COLO668 (cell line): Measurements from ENCODE around the gene DNAJC11.
"Not testable (repeated sequence)": the region's sequence is repeated elsewhere in the genome, so short reads cannot be mapped to it uniquely, and the experiment has no call there.

Source experiments
- DNase-seq: peaks from one replicate; lab custom pipeline; 2025; ENCODE audit not compliant: unreplicated experiment; lab: John Stamatoyannopoulos, UW

DNAJC11 gene

DNA sequence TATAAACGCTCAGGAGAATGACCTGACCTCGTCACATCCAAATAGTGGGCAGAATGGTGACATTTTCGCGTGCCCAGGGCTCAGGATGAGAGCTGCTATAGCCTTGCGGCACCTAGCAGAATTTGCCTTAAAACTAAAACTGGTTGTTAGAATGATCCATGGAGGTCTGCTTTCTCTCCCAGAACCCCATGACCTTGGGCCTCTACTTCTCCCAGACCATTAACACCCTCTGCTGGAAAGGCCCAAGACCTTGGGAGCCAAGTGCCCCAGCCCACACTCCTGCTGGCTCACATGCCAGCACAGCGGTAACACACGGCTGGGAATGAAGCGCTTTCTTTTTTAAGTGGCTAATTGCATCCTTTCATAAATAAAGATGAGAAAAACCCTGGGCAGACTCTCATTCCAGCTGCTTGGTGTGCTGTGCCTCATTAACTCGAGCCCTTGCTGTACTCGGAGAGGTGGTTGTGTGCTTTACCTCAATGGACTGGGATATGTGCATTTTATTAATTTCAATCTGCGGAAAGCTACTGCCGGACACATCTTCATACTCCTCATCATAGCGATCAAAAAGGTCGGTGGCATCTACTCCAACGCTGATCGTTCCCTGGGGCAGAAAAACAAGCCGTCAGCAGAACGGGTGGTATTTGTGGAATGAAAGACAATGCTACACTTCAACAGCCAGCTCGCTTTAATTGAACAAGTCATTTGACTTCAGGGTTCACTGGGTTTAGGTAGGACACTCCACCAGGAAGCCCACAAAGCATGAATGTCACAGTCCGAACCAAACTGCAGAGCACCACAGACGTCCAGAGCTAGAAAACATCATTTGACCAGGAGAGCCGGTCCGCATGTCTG lies 48.0 kb downstream of the DNAJC11 start:
- DNase-seq: no peak

DNA sequence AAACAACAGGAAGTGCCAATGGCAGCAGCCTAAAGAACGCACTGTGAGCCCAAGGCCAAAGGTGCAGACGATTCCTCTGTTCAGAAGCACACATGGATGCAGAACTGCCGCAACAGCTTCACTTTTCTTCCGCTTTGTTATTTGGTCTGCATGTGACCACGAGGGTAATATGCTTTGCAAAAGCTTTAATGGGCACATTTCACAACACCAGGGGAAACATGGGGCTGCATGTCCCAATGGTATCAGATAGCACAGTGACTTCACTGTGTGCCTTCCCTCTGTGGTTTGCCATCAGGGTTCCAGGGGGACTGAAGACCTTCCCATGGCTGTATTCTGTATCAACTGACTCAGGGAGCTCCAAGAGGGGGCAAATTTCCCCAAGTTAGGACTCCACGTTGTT lies 48.6 kb downstream of the DNAJC11 start:
- DNase-seq: no peak

DNA sequence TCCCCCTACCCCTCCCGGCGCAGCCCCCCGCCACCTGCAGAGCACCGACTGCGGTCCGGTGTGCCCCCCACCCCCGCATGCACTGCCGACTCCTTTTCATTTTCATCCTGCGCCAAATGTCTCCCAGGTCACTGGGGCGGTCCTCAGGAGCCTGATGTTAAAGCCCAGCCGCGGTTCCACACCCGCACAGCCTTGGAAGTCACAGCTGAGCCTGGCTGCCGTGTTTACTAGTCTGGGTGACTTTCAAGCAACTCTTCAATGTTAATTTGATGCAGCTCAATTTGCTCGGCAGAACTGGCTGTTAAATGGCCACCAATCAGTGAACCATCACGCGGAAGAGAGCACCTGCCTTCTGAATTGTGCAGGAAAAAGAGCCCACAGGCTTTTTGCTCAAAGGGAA lies 49.7 kb downstream of the DNAJC11 start:
- no peak for DNase-seq

DNA sequence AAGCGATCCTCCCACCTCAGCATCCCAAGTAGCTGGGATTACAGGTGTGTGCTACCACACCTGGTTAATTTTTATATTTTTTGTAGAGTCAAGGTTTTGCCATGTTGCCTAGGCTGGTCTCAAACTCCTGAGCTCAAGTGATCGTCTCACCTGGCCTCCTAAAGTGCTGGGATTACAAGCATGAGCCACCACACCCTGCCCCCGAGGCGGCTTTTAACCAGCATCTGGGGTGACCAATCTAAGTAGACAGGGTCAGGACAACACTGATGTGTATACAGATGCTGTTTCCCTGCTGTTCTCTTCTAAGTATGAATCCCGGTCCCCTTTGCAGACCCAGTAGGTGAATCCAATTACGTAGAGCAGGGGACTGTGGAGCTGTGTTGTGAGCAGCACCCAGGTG lies 53.1 kb downstream of the DNAJC11 start:
- DNase-seq: no peak

GRCh38 chr1:6646499-6647148 lies 55.0 kb downstream of the DNAJC11 start:
- peak; percentile 25 for DNase-seq

GRCh38 chr1:6645018-6645417 lies 56.6 kb downstream of the DNAJC11 start:
- no peak for DNase-seq

DNA sequence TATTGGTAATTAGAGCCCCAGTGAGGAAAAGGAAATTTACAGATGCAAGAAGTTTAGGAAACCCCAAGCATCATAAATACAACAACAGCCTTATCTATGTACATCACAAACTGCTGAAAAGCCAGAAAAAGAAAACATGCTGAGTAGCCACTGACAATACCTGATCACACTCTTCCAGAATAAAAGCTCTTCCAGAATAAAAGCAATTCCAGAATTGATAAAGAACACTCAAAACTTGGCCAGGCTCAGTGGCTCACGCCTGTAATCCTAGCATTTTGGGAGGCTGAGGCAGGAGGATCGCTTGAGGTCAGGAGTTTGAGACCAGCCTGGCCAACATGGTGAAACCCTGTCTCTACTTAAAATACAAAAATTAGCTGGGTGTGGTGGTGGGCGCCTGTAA lies 60.7 kb downstream of the DNAJC11 start:
- DNase-seq: not testable (repeated sequence)

DNA sequence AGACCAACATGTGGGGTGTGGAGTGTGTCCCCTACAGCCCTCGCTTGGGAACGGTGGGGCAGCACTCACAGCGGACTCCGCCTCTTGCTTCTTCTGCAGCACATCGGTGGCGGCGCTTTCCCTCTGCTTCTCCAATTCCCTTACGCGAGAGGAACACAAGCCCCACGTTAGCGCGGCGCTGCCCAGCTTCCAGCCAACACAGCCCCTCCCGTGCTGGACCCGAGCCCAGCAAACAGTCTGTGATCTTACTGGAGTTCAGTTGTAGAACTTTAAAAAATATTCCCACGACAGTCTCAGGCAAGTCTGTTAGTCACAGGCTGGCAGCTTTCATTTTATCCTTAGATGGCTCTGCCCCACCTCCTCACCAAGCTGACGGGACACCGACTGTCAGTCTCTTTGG lies 63.4 kb downstream of the DNAJC11 start:
- no peak for DNase-seq

DNA sequence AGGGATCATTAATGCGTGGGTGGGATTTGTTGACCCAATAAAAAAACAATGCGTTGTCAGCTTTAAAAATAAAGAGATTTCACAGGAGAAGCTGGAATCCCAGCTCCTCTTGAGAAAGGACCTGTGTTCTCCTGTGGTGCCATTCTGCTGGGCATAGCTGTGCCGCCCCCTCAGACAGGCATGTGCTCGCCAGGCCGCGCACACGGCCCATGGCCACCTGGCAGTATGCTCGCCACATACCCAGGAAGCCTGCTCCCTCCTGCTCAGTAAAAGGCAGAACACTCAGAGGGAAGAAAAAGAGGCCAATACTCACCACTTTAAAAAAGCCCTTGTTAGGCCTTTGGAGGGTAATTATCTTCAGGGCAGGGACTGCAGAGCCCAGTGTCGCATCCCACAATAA lies 63.8 kb downstream of the DNAJC11 start:
- DNase-seq: no peak

GRCh38 chr1:6636778-6637177 lies 64.8 kb downstream of the DNAJC11 start:
- not testable (repeated sequence) for DNase-seq

DNA sequence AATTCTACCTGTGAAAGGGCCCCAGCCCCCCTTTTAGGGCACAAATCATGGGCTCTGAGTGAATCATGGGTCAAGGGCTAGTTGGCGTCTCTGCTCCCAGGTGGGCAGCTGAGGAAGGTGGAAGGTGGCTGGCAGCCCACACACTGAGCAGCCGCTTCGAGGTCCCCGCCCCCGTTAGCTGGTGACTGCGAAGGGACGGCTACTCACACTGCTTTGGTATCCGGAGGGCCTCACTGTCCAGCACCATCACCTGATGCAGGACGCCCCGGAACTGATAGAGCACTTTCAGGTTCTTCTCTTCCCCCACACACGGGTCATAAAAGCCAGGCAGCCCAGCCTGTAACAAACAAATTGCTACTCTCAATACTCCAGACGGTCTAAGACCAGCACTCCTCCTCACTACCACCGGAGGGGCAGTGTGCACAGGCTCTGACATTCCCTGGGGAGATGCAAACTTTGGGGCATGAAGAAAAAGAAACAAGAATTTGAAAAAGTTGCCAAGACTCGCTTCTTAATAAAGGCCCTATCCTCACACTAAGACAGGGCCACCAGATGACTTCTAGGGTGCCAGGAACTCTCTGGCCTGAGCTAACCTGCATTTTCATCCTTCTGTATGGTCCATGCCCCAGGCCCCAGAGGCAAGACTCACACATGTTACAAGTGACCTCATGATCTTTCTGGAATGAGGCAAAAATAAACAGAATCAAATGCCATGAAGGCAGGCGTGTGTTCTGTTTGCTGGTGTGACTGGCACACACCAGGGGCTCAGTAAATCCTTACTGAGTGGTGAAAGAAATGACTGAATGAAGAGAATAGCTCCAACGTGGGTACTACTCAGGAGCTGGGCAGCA lies 65.5 kb downstream of the DNAJC11 start:
- DNase-seq: no peak

DNA sequence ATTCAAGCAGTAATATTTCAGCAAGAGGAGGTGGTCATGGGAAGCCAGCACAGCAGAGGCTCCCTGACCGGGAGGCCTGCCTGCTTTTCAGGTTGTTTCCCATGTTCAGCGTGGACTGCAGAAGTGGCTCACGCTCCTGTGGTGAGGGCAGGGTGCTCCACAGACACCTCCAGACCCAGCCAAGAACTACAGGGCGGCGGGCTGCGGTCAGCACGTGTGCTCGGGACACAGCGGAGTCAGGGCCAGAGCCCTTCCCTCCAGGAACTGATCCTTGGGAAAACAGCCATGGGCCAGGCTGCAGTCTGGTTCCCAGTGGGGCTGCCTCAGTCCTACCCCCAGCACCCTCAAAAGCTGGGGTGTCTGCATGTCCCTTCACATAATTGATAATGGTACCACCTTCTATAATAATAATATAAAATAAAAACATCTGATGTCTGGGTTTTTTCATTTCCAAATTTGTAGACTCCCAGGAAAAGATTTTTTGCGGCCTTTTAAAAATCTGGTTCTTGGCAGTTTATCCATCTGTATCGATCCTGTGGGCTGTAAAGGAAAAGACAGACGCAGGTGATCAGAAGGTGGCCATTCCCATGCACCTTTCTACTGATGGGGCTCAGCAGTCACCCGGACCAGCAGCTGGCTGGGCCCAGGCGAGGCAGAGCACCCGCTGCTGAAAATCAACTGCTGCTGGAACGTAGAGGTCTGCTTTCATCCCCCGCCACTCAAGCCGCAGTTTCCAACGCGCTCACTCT lies 66.3 kb downstream of the DNAJC11 start:
- no peak for DNase-seq

GRCh38 chr1:6634371-6635052 lies 67.1 kb downstream of the DNAJC11 start:
- peak; percentile 46 for DNase-seq

DNA sequence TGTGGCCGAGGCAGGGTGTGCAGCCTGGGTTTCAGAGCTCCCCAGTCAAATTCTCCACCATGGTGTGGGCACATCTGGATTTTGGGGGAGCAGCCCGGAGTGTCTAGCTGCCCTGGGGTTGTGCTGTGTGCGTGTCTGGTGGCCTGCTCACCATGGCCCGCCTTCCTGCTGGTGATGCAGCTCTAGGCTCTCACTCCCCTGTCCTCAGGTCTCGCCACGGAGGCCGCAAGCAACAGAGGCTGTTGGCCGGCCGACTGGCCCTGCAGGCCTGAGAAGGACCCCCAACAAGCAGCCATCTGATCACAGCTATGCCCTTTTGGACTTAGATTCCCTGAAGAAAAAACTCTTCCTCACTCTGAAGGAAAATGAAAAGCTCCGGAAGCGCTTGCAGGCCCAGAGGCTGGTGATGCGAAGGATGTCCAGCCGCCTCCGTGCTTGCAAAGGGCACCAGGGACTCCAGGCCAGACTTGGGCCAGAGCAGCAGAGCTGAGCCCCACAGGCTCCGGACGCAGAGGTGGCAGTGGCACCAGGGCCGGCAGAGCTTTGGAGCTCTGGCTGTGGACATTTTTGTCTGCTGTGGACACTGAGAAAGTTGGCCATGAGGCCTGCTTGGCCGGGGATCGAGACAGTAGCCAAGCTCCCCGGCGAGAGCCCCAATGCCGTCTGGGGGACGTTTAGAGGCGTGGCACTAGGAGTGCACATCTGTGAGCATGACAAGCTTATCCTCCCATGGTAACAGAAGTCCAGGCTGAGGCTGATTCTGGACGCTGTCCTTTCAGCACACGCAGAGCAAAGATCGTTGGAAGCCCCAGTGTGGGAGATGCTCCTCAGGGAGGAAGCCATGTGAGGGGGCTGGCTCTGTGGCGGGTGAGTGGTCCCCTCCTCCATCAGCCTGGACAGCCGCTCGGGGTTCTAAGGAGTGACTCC lies 68.8 kb downstream of the DNAJC11 start:
- DNase-seq: no peak

- no peak for DNase-seq
Measured at GRCh38 chr1:6631058-6631457, 70.6 kb downstream of the DNAJC11 start.

- DNase-seq: no peak
Measured at GRCh38 chr1:6630027-6630426, 71.6 kb downstream of the DNAJC11 start.

GRCh38 chr1:6628971-6629479 lies 72.6 kb downstream of the DNAJC11 start:
- no peak for DNase-seq

- no peak for DNase-seq
Measured at GRCh38 chr1:6627841-6628545, 73.6 kb downstream of the DNAJC11 start.
